HG03064 (cell line): ENCODE results near the gene PLXNA2.

Source experiments
- ATAC-seq: cut with Tn5 transposase; IDR thresholded peaks from one replicate; pipeline ENCODE4 v1.9.1; 2021; ENCODE audit warnings: low read depth; ENCODE audit not compliant: unreplicated experiment

PLXNA2 gene

GRCh38 chr1:208225954-208226937 is 17.9 kb downstream of the PLXNA2 start:
- ATAC-seq: no peak

- no peak for ATAC-seq
Observed at GRCh38 chr1:208224192-208224713, 19.9 kb downstream of the PLXNA2 start.

GRCh38 chr1:208223136-208223535 is 21.0 kb downstream of the PLXNA2 start:
- no peak for ATAC-seq

- ATAC-seq: no peak
Observed at GRCh38 chr1:208222376-208223126, 21.6 kb downstream of the PLXNA2 start.

GRCh38 chr1:208221291-208221622 is 22.9 kb downstream of the PLXNA2 start:
- ATAC-seq: no peak

GRCh38 chr1:208219659-208220282 is 24.4 kb downstream of the PLXNA2 start:
- no peak for ATAC-seq

- no peak for ATAC-seq
Observed at GRCh38 chr1:208219098-208219658, 25.0 kb downstream of the PLXNA2 start.

- no peak for ATAC-seq
Observed at GRCh38 chr1:208218237-208219097, 25.7 kb downstream of the PLXNA2 start.

- no peak for ATAC-seq
Observed at GRCh38 chr1:208217781-208218180, 26.4 kb downstream of the PLXNA2 start.

GRCh38 chr1:208216806-208217205 is 27.4 kb downstream of the PLXNA2 start:
- ATAC-seq: no peak

- ATAC-seq: no peak
Observed at GRCh38 chr1:208216062-208216461, 28.1 kb downstream of the PLXNA2 start.

- ATAC-seq: no peak
Observed at GRCh38 chr1:208215393-208215792, 28.8 kb downstream of the PLXNA2 start.

GRCh38 chr1:208213786-208214185 is 30.4 kb downstream of the PLXNA2 start:
- no peak for ATAC-seq

- ATAC-seq: no peak
Observed at GRCh38 chr1:208212893-208213292, 31.3 kb downstream of the PLXNA2 start.

GRCh38 chr1:208211921-208212843 is 32.0 kb downstream of the PLXNA2 start:
- ATAC-seq: no peak

- no peak for ATAC-seq
Observed at GRCh38 chr1:208209896-208210589, 34.1 kb downstream of the PLXNA2 start.

- ATAC-seq: no peak
Observed at GRCh38 chr1:208209286-208209685, 34.9 kb downstream of the PLXNA2 start.

- no peak for ATAC-seq
Observed at GRCh38 chr1:208208132-208208487, 36.1 kb downstream of the PLXNA2 start.
